COLO668 (cell line): ENCODE measurements around the gene SYCE3.
A peak's percentile ranks its signal among the peaks of the same experiment; 100 is the strongest.

ENCODE experiments used
- DNase-seq: peaks from one replicate; lab custom pipeline; 2025; ENCODE audit not compliant: unreplicated experiment; lab: John Stamatoyannopoulos, UW

The SYCE3 gene

DNA sequence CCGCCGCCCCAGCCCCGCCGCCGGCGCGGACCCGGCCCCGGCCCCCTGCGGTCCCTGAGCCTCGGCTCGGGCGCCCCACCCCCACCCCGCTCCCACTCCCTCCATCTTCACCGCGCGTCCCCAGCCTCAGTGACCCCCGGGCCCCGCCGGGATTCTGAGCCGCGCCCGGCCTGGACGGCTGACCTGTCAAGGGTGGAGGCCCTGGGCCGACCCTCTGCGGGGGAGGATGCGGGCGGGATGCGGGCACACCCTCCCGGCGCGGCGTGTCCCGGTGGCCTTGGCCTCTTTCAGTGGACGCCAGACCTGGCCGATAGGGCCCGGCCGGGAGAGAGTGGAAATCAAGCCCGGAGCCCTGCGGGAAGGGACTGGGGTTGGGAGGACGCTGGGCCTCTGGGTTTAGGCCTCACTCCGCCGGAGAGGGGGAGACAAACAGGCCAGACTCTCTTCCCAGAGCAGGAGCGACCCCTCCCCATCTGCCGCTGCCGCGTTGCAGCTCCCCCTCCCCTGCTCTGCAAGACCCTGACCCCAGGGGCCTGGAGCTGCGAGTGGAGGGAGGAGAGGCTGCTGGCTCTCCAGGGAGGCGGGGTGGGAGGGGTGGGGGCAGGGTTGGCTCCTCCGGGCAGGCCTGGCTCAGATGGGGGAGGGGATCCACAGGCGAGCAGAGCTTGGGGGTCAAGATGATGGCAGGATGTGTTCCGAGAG, 38.4 kb upstream of the SYCE3 start:
- DNase-seq, result peak; percentile 43

DNA sequence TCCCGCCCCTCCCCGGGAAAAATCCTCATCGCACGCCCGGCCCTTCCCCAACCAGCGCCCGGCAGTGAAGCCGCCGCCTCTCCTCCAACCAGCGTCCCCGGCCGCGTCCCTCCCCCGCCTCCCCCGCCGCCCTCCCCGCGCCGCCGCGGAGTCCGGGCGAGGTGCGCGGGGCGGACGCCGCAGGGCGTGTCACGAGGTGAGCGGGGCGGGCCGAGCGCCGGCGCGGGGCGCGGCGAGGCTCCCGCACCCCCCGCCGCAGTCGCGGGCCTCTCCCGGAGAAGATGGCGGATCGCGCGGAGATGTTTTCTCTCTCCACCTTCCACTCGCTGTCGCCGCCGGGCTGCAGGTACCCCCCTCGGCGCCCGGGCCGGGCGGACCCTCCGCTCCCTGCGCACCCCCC, 37.8 kb upstream of the SYCE3 start, which contains the start of gene MAPK8IP2:
Gene MAPK8IP2, plus strand, starts transcription at position 256 of the 400 bp plus-strand sequence. Its CDS starts 26 bp downstream, at position 282.
- DNase-seq, result peak; percentile 65

GRCh38 chr22:50599816-50600455, 37.2 kb upstream of the SYCE3 start:
- peak; percentile 34 for DNase-seq

GRCh38 chr22:50597097-50597496, 34.4 kb upstream of the SYCE3 start:
- DNase-seq, result no peak

GRCh38 chr22:50595189-50595588, 32.5 kb upstream of the SYCE3 start:
- DNase-seq, result no peak

GRCh38 chr22:50587407-50587806, 24.7 kb upstream of the SYCE3 start:
- no peak for DNase-seq

DNA sequence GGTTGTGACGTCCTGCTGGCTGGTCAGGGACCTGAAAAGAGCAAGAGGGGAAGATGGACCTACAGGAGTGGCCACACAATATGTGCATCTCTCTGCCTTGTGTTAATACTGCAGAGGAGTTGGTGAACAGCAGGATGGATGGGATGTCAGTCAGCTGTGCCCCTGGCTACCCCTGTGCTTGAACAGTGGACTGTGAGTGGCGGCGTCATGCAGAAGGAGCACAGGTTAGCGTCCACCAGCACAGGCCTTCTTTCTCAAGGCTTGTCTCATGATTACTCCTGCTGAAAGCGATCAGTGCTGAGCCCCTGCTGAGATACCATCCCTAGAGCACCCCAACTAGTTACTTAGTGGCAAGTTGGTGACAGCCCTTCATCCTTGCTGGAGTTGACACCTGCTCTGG, 23.7 kb upstream of the SYCE3 start:
- DNase-seq, result no peak

DNA sequence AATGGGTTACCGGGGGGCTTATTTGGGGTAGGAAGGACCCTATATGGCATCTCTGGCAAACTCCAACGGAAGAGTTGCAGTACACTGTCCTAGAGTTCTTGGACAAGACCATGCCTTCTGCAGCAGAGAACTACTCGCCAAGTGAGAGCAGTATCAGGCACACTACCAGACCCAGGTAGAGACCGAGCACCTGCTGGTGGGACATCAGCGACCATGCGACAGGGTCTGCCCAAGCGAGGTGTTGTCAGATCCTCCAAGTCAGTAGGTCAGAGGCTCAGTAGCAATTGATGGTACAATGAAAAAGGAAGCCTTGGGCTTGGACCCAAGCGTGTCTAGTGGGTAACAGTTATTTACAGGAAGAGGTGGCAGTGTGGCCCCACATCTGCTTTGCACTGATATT, 23.1 kb upstream of the SYCE3 start:
- no peak for DNase-seq

DNA sequence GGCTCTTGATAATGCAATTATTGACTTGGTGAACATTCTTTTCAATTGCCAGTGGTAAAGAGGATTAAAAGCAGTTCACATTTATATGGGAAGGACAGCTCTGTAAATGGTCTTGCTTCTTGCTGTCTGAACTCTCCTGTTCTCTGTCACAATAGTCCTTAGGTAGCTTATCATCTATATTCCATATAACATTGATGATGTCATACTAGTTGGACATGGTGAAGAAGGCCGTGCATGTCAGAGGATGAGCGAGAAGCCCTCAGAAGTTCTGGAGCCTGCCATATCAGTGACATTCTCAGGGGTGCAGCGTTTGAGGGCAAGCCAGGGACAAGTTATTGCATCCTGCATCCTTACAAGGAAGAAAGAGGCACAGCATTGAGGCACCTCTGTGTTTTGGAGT, 22.5 kb upstream of the SYCE3 start:
- DNase-seq, result no peak

GRCh38 chr22:50584106-50585096, 21.7 kb upstream of the SYCE3 start:
- DNase-seq, result no peak

DNA sequence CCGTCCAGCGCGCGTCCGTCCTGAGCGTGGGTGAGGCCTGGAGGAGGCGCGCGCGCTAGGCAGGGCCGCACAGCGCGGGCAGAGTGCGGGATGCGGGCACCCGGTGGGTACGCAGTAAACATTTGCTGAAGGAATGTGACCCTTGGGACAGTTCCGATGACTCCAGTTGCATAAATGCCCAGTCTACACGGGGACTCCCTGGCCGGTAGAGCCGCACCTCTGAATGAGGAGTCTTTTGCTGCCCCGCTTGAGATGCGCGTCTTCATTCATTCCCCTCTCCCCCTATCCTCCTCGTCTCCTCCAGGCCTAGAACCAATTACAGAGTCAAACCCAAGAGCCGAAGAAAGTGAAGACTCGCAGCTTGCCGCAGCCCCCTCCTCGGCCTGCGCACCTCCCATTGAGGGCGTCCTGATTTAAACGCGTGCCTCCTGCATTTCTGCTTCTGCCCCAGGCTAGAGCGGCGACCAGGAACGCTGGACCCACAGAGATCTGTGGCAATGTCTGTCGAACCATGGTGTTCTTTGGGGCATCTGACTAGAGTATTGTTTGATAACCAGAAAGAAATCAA, 20.7 kb upstream of the SYCE3 start:
- DNase-seq, result no peak

- DNase-seq, result peak; percentile 99
These were observed 20.0 kb upstream of the SYCE3 start, which contains the start of gene CHKB for GRCh38 chr22:50582493-50583293. CHKB (minus strand) TSS chr22:50582849; CDS start chr22:50582781, 68 bp downstream.

DNA sequence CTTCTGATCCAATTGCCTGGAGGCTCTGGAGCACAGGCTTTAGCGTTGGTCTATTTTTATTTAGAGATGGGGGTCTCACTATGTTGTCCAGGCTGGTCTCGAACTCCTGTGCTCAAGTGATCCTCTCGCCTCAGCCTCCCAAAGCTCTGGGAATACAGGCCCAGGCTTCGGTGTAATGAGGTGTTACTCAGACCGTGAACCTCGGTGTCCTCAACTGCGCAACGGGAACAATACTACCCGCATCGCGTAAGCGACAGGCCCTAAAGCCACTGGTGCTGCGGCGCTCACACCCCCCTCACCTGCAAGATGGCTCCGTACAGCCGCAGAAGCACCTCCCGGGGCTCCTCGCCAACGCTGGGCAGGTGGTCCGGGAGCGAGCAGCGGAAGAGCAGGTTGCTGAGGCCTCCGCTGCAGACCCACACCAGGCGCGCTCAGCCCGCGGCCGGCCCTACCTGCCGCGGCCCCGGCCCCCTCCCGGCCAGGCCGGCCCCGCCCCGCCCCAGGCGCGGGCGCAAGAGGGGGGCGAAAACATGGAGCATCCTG, 19.3 kb upstream of the SYCE3 start:
- peak; percentile 75 for DNase-seq

GRCh38 chr22:50581031-50581949, 18.6 kb upstream of the SYCE3 start:
- DNase-seq, result no peak

DNA sequence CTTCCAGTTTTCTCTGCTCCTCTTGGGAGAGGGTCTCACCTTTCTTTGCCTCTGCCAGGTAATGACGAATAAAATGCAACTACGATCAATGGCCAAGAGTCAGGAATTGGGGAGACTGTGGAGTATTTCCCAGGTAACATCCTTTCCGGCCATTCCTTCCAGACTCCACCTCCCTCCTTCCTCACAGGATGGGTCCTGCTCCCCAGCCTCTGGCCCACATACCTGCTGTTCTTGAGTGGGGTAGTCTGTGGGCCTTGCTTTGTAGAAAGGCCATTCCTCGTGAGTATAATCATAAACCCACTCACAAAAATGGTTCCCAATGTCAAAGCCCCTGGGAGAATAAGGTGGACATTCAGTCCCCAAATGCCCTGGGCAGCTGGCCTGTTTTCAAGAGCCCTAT, 17.0 kb upstream of the SYCE3 start:
- no peak for DNase-seq

DNA sequence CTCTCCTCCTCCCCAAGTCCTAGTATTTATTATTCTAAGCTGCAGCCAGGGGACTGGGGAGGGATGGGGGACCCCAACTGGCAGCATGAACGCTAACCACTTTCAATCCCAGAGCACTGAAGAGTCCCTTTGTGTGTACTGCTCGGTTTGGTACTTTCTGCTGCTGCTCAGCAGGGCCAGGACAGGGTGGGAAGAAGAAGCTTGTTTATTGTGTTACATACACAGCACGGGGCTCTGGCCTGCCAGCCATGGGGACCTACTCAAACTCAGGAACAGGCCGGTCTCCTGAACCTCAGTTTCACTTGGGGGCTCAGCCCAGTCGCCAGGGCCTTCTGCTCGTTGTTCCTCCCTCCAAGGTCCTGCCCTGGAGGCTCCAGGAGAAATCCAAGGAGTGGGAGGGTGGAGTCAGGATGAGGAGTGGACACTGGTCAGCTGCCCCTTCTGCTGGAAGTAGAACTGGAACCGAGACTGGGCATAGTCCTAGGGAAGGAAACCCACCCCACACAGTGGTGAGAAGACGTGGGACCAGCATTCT, 16.1 kb upstream of the SYCE3 start:
- no peak for DNase-seq

GRCh38 chr22:50577987-50578775, 15.5 kb upstream of the SYCE3 start, which contains the start of gene CPT1B:
CPT1B (minus strand) TSS chr22:50578427; CDS start chr22:50577915, 512 bp downstream.
- no peak for DNase-seq

GRCh38 chr22:50577697-50577986, 14.9 kb upstream of the SYCE3 start:
- DNase-seq, result no peak
